Upper lobe of left lung (tissue), 4 donors: ENCODE data around the gene TSPAN5.

ENCODE experiments used
- CTCF ChIP-seq, 6 experiments: fragments of 450-650 bp in 4 of 6; fragments of 200-600 bp in 2 of 6; sonication (generic) in 2 of 6; IDR thresholded peaks; one replicate each; pipeline ENCODE4 v1.5.1; 2016 to 2019; ENCODE audit warnings: antibody characterized with exemption in 6 of 6
- POLR2A ChIP-seq, 4 donors: fragments of 450-650 bp; IDR thresholded peaks; one replicate each; pipeline ENCODE4 v1.5.1; 2016 to 2017; ENCODE audit warnings: antibody characterized with exemption in 4 of 4, mild to moderate bottlenecking in 2 of 4

- TF ChIP-seq CTCF (IDR thresholded peaks at IDR 0.05) (no peak), POLR2A (IDR thresholded peaks at IDR 0.05) (no peak)
Observed at GRCh38 chr4:98687876-98688275, 29.5 kb upstream of the TSPAN5 start.
